H7 (cell line): ENCODE data around the gene PHLDB3. TPM values are rescaled to one million over a fixed set of nuclear protein-coding genes. Genes with fewer than 3 reads are reported as not detected.

Experiments
- DNase-seq: peaks from one replicate; pipeline ENCODE4 v3.0.0; 2012
- H3K27me3 ChIP-seq: 2 replicates; pipeline ENCODE4 v1.6.0; 2011; ENCODE audit warnings: mild to moderate bottlenecking, low read length; ENCODE audit not compliant: control insufficient read depth, insufficient read depth
- H3K36me3 ChIP-seq: replicated peaks from 2 replicates; pipeline ENCODE4 v1.5.1; 2011; ENCODE audit warnings: low read length; ENCODE audit not compliant: control insufficient read depth, insufficient read depth
- H3K4me3 ChIP-seq: 2 replicates; pipeline ENCODE4 v1.5.1; 2011; ENCODE audit warnings: low read depth, mild to moderate bottlenecking, control low read depth, low read length, moderate library complexity; ENCODE audit not compliant: insufficient read depth
- total RNA-seq: library from RNA; depleted of rRNA; stranded (reverse); fragments of >200 nt; shearing (Covaris generic); gene quantifications from 2 replicates; pipeline ENCODE4 v1.2.3, GENCODE V29; 2014

The PHLDB3 gene
- total RNA-seq, 1 experiment from 2014 or later, result 3.5 TPM

DNA sequence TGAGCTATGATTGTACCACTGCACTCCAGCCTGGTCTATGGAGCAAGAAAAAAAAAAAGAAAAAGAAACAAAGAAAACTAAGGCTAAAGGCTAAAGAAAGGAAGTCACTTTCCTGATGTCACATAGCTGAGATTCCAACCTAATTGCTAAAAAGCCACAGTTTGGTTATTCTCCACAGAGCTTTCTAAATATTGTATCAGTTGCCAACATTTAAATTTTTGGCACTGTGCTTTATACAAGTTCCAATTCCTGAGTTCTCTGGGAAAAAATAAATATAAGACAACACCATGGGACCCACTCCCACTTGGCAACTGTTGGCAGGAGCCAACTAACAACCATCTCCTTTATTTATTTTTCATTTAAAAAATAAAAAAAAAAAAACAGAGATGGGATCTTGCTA, 27.9 kb downstream of the PHLDB3 start:
- no peak for DNase-seq
- Histone ChIP-seq H3K27me3 (peaks cover 4% of the 10 kb centered on the region; the same call in 1 of the 2 replicates), H3K4me3 (no peak overlapping the region), H3K36me3 (no peaks in the 10 kb centered on the region)

DNA sequence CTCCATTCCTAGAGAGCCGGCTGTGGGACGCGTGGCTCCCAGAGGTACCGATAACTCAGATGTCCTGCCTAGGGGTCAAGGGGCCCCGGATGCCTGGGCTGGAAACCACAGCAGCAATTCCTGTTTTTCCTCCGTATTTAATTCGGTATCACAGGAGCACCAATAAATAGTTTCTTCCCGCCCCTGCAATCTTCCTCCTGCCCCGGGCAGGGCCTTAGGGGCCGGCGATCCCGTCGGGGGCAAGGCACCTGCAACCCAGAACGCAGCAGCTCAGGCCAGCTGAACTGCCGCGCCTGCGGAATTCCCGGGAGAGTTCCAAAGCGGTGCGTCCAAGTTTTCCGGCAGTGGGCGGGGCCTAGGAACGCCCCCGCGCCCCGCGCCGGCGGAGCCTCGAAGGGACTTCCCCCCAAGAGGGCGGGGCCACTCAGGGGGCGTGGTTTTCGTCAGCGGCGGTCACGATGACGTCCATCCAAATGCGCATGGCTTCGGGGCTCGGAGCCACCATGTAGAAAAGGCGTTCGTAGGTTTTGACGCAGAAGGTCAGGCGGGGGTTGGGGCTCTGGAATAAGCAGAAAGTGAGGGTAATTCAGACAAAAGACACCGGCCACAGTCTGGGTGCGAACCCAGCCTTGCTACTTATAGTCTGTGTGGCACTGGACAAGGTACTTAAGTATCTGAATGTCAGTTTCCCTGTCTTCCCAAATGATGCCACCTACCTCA, 29.4 kb downstream of the PHLDB3 start:
- peak; percentile 99 for DNase-seq
- peak overlapping the region; percentile 46 for H3K4me3 ChIP-seq
- peaks cover 4% of the 10 kb centered on the region; the same call in 1 of the 2 replicates for H3K27me3 ChIP-seq
- H3K36me3 ChIP-seq, result no peaks in the 10 kb centered on the region

DNA sequence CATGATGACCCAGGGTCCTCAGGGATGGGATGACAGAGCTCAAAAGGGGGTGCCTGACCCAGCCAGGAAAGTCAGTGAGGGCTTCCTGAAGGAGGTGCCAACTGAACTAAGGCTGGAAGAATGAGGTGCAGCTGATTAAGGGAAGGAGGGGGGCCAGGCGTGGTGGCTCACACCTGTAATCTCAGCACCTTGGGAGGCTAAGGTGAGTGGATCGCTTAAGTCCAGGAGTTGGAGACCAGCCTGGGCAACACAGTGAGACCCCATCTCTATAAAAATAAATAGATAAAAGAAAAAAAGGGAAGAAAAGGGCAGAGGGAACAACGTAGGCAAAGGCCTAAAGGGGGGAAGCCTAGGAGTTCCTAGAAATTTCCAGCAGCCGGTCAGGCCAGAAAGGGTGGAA, 30.1 kb downstream of the PHLDB3 start:
- DNase-seq, result no peak
- Histone ChIP-seq H3K27me3 (peaks cover 4% of the 10 kb centered on the region; the same call in 1 of the 2 replicates), H3K36me3 (no peaks in the 10 kb centered on the region), H3K4me3 (no peak overlapping the region)

DNA sequence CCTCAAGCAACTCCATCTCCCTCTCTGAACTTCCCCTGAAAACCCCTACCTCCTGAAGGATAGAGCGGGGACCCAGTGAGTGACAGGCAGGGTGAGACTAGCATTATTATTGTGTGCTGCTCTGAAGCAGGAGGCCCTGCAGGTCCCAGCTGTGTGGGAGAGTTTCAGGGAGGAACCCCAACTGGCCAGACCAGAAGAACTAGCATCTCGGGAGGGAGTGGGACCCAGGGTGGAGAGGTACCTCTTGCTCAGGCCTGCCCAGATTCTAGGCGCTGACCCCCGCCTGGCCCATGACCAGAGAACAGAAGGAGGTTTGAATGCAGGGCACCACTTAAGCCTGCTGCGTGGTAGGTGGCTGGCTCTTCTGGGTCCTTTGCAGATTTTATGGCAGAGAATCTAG, 33.5 kb downstream of the PHLDB3 start:
- peaks cover 7% of the 10 kb centered on the region for H3K27me3 ChIP-seq
- no peak for DNase-seq
- no peak overlapping the region for H3K4me3 ChIP-seq
- no peaks in the 10 kb centered on the region for H3K36me3 ChIP-seq

DNA sequence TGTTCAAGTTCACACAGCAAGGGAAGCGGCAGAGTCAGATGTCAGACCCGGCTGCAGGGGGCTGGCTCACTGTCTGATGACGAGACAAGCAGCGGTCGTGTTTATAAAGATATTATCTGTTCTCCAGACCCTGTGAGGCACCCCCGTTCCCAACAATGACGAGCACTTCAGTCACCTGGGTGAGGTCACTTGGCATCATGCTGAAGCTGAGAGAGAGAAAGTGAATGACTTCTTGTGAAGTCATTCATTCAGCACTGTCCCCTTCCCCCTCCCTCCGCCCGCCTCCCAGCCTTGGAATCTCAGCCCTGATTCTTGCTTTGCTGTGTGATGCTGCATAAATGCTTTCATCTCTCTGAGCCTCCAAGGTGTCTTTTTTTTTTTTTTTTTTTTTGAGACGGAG, 34.3 kb downstream of the PHLDB3 start:
- peaks cover 15% of the 10 kb centered on the region for H3K27me3 ChIP-seq
- H3K36me3 ChIP-seq, result no peaks in the 10 kb centered on the region
- H3K4me3 ChIP-seq, result no peak overlapping the region
- no peak for DNase-seq

DNA sequence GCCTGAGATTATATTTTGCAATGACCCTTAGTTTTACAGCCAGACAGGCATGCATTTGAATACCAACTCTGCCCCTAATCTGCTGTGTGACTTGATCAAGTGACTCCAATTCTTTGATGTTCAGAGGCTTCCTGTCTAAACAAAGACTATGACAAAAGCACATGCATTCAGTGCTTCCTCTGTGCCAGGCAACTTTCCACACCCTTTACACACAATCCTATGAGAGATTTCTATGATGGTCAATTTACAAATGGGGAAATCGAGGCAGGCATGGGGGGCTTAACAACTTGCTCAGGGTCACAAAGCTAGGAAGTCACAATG, 35.4 kb downstream of the PHLDB3 start:
- Histone ChIP-seq H3K27me3 (peaks cover 24% of the 10 kb centered on the region), H3K4me3 (no peak overlapping the region), H3K36me3 (no peaks in the 10 kb centered on the region)
- no peak for DNase-seq

DNA sequence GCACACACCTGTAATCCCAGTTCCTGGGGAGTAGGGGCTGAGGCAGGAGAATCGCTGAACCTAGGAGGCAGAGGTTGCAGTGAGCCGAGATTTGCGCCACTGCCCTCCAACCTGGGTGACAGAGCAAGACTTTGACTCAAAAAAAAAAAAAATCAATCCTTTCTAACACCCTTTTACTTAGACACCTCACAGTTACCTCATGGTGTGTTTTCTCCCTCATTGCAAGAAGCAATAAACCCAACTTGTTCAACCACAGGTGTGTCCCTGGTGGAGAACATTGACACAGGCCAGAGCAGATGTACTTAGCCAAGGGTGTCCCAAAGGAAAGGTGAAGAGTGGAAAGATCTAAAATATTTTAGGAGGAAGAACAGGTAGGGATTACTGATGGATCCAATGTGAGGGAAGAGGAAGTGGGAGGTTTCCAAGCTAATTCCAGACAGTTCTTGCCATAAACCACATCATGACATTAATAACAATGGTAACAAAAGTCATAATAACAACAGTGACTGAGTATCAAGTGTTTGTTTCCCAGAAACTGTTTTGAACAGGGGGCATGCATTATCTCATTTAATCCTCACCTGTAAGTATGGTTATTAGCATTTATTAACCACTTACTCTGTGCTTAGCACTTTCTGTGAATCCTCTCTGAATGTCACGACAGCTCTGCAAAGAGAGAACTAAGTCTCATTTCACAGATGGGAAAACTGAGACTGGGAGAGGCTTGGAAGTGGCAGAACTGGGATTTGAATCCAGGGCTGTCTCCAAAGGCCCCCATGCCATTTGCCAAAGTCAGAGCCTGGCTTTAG, 36.0 kb downstream of the PHLDB3 start:
- Histone ChIP-seq H3K36me3 (no peaks in the 10 kb centered on the region), H3K4me3 (no peak overlapping the region), H3K27me3 (peaks cover 22% of the 10 kb centered on the region)
- DNase-seq, result no peak

DNA sequence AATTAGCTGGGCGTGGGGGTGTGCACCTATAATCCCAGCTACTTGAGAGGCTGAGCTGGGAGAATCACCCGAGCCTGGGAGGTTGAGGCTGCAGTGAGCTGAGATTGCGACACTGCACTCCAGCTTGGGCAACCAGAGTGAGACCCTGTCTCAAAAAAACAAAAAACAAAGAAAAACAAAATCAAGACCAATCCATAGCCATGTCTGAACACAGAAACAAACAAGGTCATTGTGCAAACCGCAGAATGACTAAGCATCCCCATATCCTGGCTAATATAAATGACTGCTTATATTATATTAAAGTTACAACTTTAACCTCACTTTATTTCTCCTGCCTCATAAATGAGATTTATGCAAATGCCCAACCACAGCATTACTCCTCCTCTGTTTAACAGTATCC, 36.8 kb downstream of the PHLDB3 start:
- DNase-seq, result no peak
- Histone ChIP-seq H3K4me3 (no peak overlapping the region), H3K27me3 (peaks cover 26% of the 10 kb centered on the region), H3K36me3 (no peaks in the 10 kb centered on the region)

DNA sequence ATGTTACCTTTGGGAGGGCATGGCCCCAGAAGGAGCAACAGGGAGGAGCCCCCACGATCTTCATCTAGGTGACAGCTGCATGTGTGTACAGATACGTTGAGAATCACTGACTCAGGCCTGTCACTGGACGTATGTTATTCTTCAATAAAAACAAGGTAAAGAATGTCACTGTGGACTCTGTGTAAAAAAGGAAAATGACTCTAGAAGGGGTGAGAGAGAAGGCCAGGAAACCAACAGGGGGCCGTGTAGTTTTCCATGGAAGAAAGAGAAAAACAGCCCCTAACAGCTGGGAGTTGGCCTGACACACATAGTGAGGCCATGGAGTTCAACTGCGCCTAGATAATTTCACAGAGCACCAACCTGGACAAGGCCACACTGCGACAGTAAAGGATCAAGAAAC, 37.3 kb downstream of the PHLDB3 start:
- H3K4me3 ChIP-seq, result no peak overlapping the region
- peaks cover 29% of the 10 kb centered on the region for H3K27me3 ChIP-seq
- no peaks in the 10 kb centered on the region for H3K36me3 ChIP-seq
- DNase-seq, result no peak

DNA sequence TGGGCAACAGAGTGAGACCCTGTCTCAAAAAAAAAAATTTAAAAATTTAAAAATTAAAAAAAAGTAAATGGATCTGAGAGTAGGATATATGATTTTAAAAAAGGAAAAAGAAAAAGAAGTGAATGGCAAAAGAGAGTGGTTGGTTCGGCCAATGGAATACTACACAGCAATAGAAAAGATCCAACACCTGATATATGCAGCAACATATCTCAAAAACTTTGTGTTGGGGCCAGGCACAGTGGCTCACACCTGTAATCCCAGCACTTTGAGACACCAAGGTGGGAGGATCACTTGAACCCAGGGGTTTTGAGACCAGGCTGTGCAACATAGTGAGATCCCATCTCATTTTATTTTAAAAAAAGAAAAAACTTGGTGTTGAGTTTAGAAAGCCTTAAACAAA, 37.8 kb downstream of the PHLDB3 start:
- H3K4me3 ChIP-seq, result no peak overlapping the region
- no peaks in the 10 kb centered on the region for H3K36me3 ChIP-seq
- DNase-seq, result no peak
- H3K27me3 ChIP-seq, result peaks cover 32% of the 10 kb centered on the region

DNA sequence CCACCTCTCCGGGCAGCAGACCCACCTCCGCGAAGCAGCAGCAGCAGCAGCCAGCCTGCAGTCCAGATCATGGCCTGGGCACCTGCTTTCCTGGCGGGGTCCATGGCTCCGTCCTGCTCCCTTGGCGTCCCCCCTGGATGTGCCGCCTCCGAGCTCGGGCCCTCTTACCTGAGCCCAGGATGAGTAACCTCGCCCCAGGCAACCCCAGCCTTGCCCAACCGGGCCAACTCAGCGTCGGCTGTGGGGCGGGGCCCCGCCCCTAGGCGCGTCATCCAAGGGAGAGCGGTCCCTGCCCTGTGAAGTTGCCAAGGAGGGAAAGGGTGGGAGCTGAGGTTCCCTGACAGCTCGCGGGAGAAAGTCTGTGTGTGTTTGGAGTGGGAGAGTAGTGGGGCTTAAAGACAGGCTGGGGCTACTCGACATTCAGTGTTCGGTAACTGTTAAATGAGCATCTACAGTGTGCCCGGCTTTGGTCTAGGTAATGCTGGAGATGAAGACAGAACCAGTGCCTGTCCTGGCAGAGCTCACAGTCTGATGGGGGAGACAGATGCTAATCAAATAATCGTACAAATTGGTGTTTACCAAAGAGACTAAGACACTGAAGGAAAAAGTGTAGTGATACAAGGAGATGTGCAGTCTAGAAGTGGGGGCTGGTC, 39.0 kb downstream of the PHLDB3 start, which contains the start of gene LYPD3:
LYPD3 (minus strand) TSS at position 141 of the 653 bp plus-strand sequence; CDS start at position 104, 37 bp downstream.
- peak; percentile 87 for DNase-seq

DNA sequence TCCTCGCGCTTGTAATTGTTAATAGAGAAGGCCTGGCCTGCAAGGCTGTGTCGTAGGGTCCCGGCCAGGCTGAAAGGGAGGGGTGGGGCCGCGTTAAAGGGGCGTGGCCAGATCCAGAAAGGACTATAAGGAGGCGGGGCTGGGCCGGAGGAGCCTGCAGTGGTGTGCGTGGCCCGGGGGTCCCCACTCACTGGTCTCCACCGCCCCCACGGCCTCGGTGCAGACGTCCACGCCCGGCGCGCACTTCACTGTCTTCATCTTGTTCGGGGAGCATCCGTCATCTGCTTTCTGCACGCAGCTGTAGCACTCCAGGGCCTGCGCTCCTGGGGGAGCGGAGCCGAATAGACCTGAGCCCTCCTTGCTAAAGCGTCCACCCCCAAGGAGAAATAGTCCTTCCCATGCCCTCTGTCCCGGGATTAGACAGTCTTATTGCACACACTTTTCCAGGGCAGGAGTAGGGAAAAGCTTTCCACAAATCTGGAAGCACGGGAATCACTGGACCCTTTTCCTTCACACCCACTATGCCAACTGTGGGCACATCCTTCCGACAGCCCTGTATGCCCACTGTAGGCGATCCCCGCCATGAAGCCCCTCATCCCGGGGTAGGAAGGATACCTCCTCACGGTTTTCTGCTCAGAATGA, 40.3 kb downstream of the PHLDB3 start:
- DNase-seq, result peak; percentile 93
- Histone ChIP-seq H3K27me3 (peaks cover 41% of the 10 kb centered on the region), H3K4me3 (peak overlapping the region; percentile 79), H3K36me3 (no peaks in the 10 kb centered on the region)

More for the DNA sequence above, 39.0 kb downstream of the PHLDB3 start, which contains the start of gene LYPD3:
- Histone ChIP-seq H3K36me3 (no peaks in the 10 kb centered on the region), H3K4me3 (peak within 1 kb of the TSS; percentile 79), H3K27me3 (peaks cover 41% of the 10 kb centered on the region)

DNA sequence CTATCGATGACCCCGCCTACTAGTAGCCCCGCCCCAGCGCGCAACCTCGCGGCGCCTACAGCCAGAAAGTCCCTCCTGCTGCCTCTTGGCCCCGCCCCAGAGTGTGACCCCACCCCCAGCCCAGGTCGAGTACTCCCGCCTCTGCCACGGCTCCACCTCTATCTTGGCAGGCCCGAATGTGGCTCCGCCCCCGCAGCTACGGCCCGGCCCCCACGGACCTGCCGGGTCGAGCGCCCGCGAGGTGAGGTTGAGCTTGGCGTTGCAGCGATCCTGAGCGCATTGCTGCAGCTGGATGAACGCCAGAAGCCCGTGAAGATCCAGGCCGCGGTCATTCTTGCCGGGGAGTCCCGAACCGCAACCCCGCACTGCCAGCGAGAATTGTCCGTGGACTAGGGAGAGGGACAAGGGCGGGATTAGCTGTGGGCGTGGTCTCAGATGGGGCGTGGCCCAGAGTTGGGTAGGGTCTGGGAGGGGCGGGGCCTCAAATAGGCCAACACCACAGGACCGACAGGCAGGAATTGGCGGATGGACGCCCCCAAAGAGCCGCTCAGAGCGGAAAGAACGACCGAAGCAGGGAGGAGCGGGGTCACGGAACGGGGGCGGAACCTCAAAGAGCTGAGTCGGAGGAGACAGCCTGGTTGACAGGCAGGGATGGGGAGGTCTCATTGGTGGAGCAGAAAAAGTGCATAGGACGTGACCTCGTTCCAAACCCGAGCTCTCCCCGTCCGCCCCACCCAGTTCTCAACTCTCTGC, 41.0 kb downstream of the PHLDB3 start:
- DNase-seq, result peak; percentile 99
- H3K4me3 ChIP-seq, result peak overlapping the region; percentile 79
- H3K27me3 ChIP-seq, result peaks cover 41% of the 10 kb centered on the region
- H3K36me3 ChIP-seq, result no peaks in the 10 kb centered on the region
